HUDEP-2 (cell line): ENCODE measurements around the gene RAPGEF3.

ENCODE experiments used
- DNase-seq, 76 experiments: peaks; one replicate each; lab custom pipeline; 2025; ENCODE audit not compliant: unreplicated experiment in 76 of 76; lab: John Stamatoyannopoulos, UW

RAPGEF3 gene, protein sequence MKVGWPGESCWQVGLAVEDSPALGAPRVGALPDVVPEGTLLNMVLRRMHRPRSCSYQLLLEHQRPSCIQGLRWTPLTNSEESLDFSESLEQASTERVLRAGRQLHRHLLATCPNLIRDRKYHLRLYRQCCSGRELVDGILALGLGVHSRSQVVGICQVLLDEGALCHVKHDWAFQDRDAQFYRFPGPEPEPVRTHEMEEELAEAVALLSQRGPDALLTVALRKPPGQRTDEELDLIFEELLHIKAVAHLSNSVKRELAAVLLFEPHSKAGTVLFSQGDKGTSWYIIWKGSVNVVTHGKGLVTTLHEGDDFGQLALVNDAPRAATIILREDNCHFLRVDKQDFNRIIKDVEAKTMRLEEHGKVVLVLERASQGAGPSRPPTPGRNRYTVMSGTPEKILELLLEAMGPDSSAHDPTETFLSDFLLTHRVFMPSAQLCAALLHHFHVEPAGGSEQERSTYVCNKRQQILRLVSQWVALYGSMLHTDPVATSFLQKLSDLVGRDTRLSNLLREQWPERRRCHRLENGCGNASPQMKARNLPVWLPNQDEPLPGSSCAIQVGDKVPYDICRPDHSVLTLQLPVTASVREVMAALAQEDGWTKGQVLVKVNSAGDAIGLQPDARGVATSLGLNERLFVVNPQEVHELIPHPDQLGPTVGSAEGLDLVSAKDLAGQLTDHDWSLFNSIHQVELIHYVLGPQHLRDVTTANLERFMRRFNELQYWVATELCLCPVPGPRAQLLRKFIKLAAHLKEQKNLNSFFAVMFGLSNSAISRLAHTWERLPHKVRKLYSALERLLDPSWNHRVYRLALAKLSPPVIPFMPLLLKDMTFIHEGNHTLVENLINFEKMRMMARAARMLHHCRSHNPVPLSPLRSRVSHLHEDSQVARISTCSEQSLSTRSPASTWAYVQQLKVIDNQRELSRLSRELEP

DNA sequence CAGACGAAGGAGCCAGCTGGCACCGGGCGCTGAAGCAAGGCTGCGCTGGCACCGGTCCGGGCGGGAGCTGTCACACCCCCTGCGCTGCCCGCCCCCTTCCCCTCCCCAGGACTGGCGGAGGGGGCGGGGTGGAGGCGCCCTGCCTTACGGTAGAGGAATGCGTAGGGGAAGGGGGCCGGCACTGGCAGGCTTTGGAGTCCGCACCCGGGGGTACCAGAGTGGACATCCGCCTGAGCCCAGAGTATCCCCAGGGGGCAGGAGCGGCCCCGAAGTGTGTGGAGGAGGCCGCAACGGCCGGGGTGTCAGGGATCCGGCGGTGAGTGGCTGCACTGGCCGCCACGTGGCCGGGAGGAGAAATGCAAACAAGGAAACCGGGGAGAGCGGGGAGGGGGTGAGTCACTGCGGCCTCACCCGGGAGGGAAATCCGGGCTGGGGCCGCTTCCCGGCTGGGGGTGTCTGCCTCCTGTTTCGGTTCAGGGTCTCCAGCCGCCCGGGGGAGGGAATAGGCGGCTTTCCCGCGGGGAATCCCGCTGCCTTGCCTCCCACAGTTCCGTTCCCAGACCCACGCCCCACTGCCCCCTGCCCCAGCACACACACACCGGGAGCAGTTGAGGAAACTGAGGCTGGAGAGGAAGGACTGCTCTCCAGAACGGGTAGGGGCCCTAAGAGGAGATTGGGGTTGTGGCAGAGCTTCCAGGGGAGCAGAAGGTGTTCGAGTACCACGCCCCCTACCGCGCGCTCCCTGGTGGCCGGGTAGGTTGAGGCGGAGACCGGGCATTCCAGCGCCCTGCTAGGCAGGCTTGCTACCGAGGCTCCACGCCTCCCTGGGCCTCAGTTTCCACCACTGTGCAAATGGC lies at the start of gene RAPGEF3:
Gene RAPGEF3 (minus strand): TSS at position 47 of the 857 bp plus-strand sequence. CDS start 324 bp downstream, outside the sequence.
- peak in 62 of 76 experiments; percentile 24 to 93 (median 65) for DNase-seq

DNA sequence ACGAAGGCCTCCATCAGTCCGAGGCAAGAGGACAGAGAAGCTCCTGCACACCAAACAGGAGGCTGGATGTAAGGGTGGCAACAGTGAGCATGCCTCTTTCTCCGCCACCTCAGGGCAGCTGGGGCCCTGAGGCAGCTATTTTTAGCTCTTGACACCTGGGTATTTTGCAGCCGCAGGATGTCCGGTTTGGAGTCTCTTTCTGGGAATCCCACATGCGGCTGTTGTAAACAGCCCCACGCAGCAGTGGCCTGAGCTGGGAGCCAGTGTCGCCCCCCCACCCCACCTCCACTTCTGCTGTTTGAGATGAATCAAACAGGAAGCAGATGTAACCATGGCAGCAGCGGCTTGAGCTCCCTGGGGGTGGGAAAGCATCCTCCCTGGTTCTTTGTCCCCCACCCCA lies 49.4 kb upstream of the RAPGEF3 start:
- DNase-seq = no peak

DNA sequence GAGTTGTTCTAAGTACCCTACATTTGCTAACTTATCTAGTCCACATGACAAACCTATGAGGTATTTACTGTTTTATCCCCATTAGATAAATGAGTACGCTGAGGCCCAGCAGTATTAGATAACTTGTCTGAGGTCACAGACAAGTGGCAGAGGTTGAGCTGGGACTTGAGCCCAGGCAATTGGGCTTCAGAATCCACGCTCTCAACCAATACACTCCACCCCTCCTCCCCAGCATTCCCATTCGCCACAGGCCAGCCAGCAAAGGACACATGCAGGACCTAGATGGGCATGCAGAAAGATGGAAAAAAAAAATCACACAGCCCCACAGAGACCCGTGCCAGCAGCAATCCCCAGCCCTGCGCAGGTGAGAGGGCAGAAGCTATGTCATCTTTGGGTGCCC lies 48.7 kb upstream of the RAPGEF3 start:
- DNase-seq = peak in 8 of 76 experiments; percentile 5 to 21 (median 11)

DNA sequence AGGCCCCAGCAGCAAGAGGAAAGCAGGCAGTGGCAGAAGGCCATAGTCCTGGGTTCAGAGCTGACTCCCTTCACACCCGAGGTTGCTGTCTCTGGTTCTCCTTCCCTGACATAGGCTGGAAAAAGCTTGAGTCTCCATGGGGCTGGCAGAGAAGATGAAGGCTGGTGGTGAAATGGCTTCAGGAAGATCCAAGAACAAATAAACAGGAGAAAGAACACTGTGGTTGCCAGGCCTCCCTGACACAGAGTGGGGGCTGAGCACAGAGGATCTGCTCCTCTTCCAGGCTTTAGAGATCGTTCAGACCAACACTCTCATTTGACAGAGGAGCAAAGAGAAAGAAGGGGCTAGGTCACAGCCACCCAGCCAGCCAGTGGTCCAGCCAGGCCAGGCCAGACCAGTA lies 46.7 kb upstream of the RAPGEF3 start:
- no peak for DNase-seq

DNA sequence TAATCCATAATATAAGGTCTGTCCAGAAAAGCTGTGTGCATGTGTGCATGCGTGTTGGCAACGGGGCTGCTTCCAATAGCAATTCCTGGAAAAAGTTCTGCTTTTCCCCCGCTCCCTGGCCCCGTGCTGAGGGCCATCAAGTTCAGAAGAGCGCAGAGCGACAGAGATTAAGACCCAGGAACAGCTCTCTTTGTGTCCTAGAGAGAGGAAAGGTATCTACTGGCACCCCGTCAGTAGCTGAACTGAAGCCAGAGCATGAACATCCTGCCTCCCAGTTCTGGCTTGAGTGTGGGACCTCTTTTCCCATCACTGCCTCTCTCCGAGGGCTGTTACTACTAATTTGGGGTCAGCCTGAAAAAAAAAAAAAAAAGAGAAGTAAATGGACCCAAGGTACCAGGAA lies 45.5 kb upstream of the RAPGEF3 start:
- no peak for DNase-seq

DNA sequence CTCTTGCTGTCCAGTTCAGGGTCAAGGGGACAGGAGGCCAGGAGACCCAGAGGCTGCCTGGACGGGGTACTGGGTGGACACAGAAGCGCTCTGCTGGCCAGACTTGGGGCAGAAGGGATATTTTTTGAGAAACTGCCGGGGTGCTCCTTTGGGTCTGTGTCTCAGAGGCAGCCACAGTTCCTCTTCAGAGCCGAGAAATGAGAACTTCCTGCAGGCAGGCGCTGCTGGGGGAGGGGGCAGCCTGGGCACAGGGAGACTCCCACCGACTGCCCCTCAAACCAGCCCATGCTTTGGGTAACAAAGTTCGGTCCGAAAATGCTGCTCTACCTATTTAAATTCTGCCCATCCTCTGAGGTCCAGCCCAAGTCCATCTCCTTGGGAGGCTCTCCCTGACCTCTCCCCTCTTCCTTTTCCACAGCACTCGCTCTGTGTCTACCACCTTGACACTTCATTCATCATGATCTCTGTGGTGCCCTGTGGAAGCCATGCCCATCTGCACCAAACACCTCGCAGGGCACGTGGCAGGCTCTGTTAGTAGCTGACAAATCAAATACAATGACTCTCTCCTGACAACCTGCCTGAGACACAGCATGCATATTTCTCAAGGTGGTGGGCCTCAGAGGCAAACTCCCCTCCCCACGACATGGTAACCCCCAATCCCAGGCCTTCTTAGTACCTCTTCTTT lies 44.7 kb upstream of the RAPGEF3 start:
- DNase-seq = no peak

DNA sequence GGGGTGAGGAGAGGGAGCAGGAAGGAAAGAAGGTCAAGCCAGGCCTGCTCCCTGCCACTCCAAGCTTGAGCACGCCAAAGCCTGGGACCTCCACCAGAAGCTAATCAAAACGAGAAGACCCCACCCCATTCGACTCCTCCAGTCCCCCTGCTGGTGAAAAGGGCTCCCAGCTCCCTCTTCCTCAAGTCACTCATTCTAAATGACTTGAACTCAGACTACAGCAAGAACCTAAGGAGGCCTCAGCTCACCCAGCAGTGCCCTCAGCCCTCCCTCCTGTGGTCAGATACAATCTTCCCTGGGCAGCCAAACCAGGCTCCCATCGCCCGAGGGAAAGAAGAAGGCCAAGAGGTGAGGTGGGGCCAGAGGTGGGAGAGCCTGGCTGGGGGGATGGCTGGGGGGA lies 43.6 kb upstream of the RAPGEF3 start:
- DNase-seq = peak in 5 of 76 experiments; percentile 13 to 24 (median 16)

DNA sequence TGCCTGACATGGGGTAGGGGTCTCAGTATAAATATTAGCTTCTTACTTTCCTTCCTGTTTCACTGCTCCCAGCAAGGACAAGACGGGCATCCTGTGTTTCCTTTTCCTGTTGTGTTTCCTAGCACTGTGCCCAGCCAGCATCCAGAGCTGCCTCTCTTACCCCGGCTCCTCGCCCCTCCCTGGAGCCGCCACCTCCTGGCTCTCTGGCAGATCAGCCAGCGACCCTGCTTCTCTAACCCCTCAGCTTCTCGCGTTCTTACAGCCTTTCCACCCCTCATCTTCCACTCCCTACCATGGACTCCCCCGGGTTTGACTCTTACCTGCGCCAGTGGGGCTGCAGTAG lies 43.2 kb upstream of the RAPGEF3 start:
- DNase-seq = no peak

DNA sequence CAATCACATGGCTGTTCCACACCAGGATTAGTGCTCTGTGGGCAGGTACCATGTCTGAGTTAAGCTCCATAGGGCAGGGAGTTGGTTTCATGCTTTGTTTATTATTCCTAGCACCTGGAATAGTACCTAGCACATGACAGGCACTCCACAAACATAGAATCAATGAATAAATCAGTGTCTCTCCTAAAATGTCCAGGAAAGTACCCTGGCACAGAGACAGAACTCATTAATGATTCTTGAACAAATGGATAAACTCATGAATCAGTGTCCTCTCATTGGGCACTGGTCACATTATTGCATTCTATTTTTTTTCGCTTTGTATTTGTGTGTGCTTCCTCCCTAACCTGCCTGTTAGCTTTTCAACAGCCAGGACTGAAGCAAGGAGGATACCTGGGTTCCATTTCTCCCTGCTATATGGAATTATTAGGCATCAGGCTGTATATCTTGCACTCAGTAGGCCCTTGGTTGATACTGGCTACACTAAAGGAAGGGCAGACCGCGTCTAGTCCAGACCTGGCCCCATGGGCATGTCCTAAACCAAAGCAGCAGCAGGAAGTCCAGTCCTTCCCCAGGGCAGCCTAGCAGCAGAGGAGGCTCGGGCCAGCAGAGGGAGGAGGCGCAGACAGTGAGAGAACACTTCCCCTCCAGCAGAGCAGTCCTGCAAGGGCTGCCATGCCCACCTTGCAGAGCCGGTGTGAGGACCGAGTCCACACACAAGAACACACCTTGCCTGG lies 42.7 kb upstream of the RAPGEF3 start:
- no peak for DNase-seq

DNA sequence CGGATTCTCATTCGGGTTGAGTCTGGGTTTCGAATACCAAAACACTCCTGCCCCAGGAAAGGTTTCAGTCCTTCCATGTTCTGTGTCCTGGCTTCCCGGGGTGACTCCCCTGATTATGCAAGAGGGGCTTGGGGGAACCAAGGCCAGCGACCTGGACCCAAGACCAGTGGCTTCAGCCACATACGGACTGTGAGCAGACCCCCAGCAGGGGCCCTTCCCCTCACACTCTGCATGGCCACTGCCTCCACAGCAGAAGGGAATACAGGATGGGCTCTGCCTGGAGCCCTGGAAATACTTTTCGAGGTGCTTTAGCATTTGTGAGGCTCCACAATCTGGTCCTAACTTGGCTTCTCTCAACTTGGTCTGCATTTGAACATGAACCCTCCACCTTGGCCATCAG lies 41.9 kb upstream of the RAPGEF3 start:
- no peak for DNase-seq

DNA sequence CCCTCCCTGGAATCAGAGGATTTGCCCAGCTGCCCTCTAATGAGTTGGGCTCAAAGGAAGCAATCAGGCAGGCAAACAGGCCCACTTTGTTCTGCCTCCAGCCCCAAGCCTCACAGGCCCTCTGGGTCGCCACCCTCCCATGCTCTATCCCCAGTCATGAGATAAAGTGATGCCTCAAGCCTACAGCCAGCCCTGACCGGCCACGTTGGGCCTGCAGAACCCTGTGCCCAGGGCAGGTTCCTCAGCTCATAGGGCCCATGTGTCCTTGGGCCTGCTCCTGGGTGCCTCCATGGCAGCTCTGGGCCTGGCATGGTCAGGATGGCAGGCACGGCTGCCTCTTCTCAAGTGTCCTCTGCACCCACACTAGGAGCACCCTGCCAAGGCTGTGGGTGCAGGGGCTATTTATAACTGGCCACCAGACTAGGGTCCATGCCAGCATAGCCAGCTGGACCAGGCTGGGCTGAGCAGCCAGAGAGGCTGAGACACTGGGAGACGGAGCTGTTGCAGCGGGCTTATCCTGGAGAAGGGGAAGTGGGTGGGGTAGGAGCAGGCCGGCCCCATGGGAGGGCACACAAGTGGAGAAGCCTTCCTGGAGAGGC lies 40.8 kb upstream of the RAPGEF3 start:
- DNase-seq = no peak

DNA sequence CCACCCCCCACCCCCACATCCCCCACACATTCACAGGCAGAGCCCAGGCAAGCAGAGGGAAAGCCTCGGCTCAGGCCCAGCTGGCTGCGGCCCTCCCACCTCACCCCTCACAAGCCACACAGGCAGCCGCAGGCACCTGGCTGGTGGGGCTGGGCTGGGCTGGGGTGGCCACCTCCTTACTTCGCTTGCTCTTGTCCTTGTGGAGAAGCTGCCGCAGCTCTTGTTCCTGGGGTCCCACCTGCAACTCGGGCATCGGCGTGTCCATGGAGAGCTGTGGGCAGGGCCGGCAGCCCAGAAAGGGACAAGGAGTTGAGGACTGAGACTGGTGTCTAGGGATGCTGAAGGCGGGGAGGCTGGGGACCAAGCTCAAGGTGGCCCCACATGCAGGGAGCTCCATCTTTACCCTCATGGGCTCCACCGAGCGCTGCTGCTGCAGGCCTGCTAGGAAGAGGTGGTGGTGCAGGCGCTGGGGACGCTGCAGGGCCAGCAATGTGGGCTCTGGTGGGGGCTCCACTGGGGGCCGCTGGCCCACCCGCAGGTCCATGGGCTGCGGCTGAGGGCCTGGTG lies 39.8 kb upstream of the RAPGEF3 start:
- DNase-seq = no peak

DNA sequence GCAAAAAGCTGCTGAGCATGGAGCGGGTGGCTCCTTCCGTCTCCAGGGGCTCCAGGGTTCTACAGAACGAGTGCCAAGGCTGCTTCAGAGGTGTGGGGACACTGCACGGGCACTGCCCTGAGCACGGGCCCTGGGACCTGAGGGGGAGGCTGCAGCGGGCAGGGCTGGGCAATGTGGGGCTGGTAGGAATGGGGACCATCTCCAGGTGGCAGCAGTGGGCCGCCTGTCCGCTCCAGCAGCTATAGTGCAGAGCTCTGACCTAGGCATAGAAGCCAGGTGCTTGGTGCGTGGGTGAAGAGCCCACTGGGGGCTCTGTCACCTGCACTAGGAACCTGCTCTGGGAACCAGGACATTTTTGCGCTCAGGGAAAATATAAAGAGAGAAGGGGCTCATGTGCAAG lies 38.8 kb upstream of the RAPGEF3 start:
- DNase-seq = peak in 14 of 76 experiments; percentile 12 to 48 (median 19)

DNA sequence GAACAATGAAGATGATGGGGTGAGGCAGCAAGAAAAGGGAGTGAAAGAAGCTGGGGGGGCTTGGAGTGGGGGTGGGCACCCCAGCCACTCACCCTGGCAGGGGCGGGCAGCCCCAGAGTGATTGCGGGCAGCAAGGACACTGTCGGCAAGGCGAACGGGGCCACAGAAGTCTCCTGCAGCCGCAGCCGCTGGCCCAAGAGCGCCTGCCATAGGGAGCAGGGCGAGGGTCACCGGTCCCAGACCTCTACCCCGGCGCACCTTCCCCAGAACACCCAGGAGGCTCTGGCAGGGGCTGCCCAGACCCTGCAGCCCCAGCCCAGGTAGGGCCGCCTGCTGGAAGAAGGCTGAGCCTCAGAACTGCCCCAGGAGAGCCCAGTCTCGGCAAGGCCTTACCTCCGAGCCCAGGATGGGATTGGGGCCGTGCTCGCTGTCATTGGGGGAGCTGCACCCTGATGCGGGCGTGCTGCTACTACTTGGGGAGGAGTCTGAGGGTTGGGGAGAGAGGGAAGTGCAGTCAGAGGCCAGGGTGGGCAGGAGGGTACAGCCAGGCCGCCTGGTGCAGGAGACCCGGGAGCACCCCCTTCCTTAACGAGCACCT lies 37.2 kb upstream of the RAPGEF3 start:
- DNase-seq = no peak

DNA sequence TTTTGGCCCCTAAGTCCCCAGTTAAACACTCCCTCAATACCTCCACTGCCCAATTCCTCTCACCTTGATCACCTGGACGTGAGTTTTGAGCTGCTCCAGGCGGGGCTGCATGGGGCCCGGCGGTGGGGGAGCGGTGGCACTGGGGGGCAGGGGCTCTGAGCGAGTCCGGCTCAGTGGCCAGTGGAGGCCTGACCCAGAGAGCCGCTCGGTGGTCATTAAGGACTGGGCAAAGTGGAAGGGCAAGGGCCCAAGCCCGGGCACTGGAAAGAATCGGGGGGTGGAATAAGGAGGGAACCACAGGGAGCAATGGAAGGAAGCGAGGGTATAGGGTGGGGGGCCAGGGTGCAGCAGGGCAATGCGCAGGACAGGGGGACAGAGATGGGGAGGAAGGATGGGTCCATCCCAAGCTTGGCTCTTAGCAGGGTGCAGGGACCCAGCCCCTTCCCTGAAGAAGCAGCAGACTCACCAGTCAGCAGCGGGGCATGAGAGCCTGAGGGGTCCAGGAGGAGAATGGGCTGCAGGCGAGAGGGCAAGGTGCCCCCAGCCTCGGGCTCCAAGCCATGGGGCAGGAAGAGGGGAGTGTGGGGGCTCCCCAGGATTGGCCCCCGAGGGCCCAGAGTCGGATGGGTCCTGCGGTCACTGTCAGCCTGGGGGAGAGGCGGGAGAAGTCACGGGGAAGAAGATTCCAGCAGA lies 36.6 kb upstream of the RAPGEF3 start:
- DNase-seq = no peak

DNA sequence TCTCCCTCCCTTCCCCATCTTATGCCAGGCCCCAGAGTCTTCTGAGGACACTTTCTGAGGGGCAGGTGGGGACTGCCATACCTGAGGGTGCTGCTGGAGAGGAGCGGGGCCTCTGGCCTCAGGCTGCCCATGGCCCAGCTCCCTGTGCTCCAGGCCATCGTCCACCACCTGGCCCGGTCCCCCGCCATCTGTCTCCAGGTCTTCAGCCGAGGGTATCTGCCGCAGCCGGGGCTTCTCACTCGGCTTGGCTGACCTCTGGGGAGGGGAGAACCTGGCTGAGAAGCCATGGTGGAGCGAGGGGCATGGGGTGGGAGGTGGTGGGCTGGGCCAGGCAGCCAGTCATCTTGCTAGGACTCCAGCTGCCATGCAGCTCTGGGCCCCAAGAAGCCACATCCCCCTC lies 36.0 kb upstream of the RAPGEF3 start:
- DNase-seq = no peak

DNA sequence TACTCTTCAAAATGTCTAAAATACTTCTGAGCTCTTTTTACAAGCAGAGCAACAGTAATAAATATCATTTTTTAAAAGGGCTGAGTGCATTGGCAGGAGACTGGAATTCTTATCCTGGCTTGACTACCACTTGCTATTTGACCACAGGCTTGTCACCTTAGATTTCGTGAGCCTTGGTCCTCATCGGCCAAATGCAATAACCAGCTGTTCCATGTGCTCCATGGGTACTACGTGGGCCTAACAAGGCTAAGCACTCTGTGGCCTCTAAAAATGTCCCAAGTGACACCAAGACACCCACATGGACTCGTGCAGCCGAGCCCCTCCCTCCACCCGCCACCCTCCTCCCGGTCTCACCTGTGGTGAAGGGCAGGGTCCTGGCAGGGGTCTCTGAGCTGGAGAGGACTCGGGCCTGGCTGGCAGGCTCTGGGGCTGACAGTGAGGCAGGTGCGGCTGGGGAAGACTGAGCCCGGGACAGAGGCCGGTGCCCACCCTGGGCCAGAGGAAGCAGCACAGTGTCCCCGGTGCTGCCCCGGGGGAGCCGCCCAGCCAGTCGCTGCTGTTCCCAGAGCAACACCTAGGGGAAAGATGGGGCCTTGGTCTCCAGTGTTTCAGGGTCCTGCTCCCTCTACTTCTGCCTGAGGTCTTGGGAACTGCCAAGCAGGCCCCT lies 34.5 kb upstream of the RAPGEF3 start:
- DNase-seq = no peak
